Suppressor macrophage treated with lipopolysaccharide for 1 hour (primary cell): ENCODE measurements around the gene RIN2.
"Not testable (repeated sequence)": the region's sequence is repeated elsewhere in the genome, so short reads cannot be mapped to it uniquely, and the experiment has no call there.

Source experiments
- DNase-seq, 3 donors: peaks; one replicate each; pipeline ENCODE4 v3.0.0-alpha.2; 2020 to 2022

RIN2 gene

DNA sequence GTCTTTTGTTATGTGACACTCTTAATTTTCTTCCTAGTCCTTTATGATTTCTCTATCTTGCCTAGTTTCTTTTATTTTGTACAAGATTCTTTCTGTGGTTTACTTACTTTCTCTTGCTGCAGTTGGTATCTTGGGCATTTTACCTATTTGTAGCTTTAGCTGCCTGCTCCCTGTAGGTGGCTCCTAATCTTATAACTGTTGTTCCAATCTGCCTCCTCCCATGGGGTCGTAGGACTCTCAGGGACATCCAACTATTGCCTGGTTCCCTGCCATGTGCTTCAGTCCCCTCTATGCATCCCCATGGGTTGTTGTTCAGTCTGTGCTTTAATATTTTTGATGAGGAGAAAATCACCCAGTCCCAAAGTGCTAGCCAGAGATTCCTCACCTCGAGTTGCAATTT, 31.4 kb downstream of the RIN2 start:
- DNase-seq, result no peak

- DNase-seq, result no peak
Measured at GRCh38 chr20:19791887-19792286, 33.8 kb downstream of the RIN2 start.

DNA sequence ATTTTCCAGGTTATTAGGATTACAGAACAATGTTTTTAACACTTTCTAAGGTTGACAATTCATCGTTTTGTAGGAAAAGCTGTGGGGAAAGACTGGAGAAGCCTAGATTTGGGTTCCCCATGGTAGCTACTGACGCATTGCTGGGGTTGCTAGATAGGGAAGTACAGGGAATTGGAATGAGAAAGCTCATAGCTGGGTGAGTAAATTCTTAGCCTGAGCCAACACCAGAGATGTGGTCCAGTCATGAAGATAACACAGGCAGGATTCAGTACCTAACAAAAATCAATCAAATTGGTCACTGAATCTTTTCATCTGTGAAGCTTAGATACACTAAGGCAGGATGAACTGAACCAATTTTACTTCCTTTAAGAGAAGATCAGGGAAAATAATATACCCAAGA, 35.7 kb downstream of the RIN2 start:
- DNase-seq, result peak in 1 of 3 donors; percentile 27

- no peak for DNase-seq
Measured at GRCh38 chr20:19794941-19795340, 36.9 kb downstream of the RIN2 start.

GRCh38 chr20:19799325-19799724, 41.3 kb downstream of the RIN2 start:
- no peak for DNase-seq

DNA sequence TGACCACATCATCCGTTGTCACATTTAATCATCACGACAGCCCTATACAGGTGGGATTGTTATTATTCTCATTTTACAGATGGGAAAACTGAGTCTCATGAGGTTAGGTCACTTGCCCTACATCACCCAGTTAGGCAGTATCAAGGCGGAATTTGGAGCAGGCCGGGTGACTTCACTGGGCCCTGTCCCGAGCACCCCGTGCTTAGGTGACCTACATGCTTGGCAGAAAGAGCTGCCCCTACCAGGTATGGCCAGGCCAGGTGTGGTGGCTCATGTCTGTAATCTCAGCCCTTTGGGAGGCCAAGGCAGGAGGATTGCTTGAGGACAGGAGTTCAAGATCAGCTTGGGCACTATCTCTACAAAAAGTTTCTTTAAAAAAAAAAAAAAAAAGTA, 44.0 kb downstream of the RIN2 start:
- no peak for DNase-seq

GRCh38 chr20:19802492-19803158, 44.6 kb downstream of the RIN2 start:
- DNase-seq, result no peak

- not testable (repeated sequence) for DNase-seq
Measured at GRCh38 chr20:19806276-19806675, 48.2 kb downstream of the RIN2 start.

DNA sequence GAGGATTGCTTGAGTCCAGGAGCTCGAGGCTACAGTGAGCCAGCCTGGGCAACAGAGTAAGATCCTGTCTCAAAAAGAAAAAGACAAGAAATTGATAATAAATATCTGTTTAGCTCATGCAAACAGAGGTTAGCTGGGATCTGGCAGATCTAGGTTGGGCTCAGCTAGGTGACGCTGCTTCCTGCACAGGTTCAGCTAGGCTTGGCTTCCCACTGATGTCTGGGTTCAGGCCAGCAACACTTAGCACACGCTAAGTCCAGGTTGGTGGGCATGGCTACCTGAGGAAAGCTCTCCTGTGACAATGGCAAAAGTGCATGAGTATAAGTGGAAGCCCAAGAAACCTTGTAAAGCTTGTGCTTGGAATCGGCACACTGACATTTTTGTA, 48.7 kb downstream of the RIN2 start:
- DNase-seq, result no peak

- no peak for DNase-seq
Measured at GRCh38 chr20:19807191-19807945, 49.3 kb downstream of the RIN2 start.
